HG03060 (cell line): Measurements from ENCODE around the gene OXTR.

Source experiments
- ATAC-seq: cut with Tn5 transposase; IDR thresholded peaks from one replicate; pipeline ENCODE4 v1.9.1; 2021; ENCODE audit warnings: low read depth, moderate number of reproducible peaks; ENCODE audit not compliant: unreplicated experiment

Gene OXTR

DNA sequence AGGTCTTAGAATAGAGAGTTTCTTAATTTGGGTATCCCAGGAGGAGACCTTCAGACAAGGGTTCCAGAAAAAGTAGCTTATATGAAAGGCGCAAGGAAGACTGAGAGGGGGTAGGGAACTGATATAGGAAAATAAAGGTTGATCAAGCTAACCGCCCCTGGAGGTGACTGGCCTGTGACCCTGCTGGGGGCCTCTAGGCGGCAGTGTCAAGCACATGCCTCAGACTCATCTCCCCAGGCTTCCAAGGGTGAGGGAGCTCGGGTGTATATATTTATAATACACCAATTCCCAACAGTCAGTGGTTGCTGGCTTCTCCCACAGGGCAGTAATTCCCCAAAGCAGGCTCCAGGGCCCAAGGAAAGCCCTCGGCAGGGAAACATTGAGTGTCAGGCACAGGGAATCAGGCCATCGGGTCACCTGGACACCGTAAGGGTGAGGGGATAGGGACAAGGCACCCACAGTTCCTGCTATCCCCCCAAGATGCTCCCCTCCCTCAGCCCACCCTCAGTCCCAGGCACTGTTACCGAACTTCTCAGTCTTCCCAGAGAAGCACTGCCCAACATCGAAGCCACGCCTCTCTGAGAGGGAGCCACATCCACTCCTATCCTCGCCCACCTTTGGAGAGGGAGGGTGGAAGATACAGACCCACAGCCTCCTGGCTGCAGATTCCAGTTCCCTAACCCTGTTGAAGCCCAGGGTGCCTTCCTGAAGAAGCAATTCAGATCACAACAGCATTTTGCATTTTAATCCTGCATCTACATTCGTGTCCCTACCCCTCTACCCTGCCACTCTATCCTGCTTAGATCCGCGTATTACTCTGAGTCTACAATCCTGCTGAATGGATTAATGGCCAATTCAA is 55.3 kb downstream of the OXTR start:
- ATAC-seq: no peak

- no peak for ATAC-seq
Observed at GRCh38 chr3:8712908-8713255, 56.5 kb downstream of the OXTR start.

DNA sequence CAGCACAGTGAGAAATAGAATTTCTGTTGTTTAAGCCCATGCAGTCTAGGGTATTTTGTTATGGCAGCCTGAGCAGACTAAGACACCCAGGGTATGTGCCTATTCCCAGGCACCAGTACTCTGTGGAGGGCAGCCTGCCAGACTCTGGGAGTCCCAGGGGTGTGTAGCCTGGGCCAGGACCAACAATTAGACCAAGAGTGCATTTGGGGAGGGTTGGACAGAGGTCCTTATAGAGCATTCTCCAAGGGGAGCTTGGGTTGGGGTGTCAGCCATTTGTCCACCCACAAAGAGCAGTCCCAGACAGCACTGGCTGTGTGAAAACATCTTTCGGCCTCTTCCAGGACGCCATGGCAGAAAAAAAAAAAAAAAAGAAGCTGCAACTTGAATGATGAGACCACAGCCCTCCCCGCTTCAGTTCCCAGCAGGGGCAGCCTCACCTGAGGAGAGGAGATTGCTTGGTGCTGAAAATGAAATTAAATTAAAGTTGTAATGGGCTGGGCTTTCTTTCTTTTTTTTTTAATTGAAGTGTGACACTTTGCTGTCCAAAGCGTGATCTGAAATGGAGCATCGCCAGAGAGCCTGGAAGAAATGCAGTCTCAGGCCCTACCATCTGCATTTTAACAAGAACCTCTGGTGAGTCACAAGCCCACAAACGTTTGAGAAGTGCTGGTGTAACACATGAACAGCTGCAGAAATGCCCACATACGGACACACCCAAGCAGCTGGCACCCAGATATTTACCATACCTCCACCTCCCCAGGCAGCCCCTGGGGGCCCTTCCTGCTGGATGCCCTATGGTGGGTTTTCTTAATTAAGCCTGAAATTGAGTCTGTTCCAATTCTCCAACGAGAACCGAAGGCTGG is 57.1 kb downstream of the OXTR start:
- ATAC-seq: no peak

- ATAC-seq: no peak
Observed at GRCh38 chr3:8709801-8710507, 59.5 kb downstream of the OXTR start.

GRCh38 chr3:8709287-8709686 is 60.1 kb downstream of the OXTR start:
- no peak for ATAC-seq

DNA sequence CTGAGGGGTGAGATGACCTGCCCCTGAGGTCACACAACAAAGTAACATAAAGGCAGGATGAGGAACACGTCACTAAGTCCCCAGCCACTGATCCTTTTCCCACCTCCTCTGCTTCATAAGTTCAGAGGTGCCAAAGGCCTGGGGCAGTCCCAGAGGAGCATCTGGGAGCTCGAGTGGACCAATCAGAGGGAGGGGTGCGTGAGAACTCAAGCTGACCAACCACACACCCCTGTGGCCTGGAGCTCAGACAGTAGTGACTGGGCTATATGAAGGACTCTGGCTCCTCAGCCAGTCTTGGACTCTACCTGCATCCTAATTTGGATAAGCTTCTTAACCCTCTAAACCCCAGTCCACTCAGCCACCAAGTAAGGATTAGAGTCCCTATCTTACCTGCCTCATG is 63.8 kb downstream of the OXTR start:
- ATAC-seq: no peak

DNA sequence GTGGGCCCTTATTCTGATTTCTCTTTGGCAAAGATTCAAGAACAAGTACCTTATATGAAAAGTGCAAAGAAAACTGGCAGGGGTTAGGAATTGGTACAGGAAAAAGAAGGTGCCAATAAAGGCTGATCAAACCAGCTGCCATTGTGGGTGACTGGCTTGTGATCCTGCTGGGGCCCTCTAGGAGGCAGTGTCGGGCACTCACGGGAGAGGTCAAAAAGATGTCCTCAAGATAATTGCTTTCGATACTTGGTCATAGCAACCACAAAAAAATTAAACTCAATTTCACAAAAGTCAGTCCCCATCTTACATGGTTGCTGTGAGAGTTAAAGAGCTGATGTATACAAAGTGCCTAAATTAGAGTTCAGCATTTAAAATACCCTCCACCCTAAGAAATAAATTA is 66.9 kb downstream of the OXTR start:
- ATAC-seq: no peak
